ENCODE measurements around the gene BRMS1. TPM values are rescaled to one million over a fixed set of nuclear protein-coding genes. Genes with fewer than 3 reads are reported as not detected.

The BRMS1 gene
- total and polyA plus RNA-seq, 2 donors: 43.1 to 63.0 TPM

DNA sequence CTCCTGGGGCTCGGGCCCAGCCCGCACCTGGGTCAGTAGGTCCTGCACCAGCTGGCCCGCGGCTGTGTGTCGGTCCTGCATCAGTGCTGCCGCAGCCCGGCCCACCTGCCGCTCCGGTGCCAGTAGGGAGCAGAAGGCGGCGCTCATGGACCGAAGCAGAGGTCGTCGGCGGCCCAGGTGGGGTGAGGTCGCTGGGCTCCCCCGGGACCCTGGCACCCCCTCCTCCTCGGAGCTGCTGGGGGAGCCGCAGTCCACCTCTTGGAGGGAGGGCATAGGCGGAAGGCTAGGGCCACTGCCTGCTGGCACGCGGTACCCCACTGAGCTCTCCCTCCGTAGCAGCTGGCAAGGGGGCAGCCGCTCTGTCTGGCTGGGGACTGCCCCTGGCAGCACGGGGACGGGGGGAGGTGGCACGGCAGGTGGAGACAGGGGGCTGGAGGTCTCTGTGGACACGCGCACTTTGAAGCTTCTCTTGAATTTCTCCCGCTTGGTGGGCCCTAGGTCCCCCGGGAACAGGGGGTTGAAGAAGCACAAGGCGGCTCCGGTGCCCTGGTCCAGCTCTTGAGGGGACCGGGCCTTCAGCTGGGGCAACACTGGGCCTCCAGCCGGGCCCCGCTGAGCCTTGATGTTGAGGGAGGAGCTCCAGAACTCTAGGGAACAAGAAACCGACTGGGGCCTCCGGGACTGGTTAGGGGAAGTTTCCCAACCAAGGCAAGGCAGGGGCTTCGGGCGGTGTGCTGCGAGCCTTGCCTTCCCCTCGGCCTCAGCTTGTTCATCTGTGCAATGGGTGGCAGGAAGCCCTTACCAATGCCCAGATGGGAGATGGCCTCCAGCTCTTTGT is 10.1 kb downstream of the BRMS1 start:
- Histone ChIP-seq H3K27ac (ENCODE audit: low read depth in 1 of 2, low read length in 1 of 2) (no peak overlapping the region), H3K4me3 (ENCODE audit: low read length in 2 of 2) (no peak overlapping the region), H3K27me3 (ENCODE audit: control insufficient read depth in 2 of 2, insufficient read depth in 1 of 2, low read length in 1 of 2) (peaks cover 5 to 40% of the 10 kb centered on the region in 2 donors), H3K9me3 (ENCODE audit: control insufficient read depth in 2 of 2, insufficient read depth in 1 of 2, low read length in 1 of 2) (peaks cover 0 to 4% of the 10 kb centered on the region in 2 donors), H3K36me3 (ENCODE audit: control insufficient read depth in 2 of 2, insufficient read depth in 2 of 2, low read length in 1 of 2) (peaks cover 28 to 32% of the 10 kb centered on the region in 2 donors), H3K4me1 (ENCODE audit: control insufficient read depth in 2 of 2, insufficient read depth in 2 of 2, low read length in 2 of 2) (peaks cover 11 to 17% of the 10 kb centered on the region in 2 donors)
- DNase-seq (ENCODE audit: low read depth in 6 of 9, low spot score in 9 of 9): no peak
- WGBS: 89% methylated on average over 42 of the region's 42 CpGs

DNA sequence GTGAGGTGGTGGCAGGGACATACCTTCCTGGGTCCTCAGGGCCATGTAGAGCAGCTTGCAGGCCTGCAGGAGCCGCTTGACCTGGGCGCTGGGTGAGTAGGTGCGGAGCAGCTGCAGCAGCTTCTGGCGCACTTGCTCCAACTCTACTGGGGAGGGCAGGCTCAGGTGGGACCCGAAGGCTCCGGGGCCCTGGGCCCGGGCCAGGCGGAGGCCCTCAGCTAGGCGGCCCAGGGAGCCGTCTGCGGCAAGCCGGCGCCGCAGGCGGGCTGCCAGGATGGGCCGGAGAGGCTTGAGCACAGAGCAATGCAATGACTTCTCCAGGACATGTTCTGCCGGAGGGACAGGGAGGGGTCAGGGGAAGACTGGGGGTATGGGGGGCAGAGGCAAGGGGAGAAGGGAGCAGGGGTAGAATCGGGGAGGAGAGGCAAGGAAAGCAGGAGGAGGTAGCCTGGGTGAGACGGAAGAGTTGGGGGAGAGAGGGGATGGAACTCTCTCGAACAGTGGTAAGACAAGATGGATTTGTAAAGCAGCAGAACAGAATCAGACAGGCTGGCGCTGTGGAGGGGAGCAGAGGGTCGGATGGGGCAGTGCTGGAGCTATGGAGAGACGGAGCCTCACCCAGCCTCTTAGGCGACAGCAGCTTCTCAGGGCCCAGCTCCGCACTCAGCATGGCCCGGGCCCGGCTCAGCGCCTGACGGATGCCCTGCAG is 10.9 kb downstream of the BRMS1 start:
- no peak for DNase-seq (ENCODE audit: low read depth in 6 of 9, low spot score in 9 of 9)
- Histone ChIP-seq H3K9me3 (ENCODE audit: control insufficient read depth in 2 of 2, insufficient read depth in 1 of 2, low read length in 1 of 2) (peaks cover 0 to 4% of the 10 kb centered on the region in 2 donors), H3K4me3 (ENCODE audit: low read length in 2 of 2) (no peak overlapping the region), H3K36me3 (ENCODE audit: control insufficient read depth in 2 of 2, insufficient read depth in 2 of 2, low read length in 1 of 2) (peaks cover 21 to 25% of the 10 kb centered on the region in 2 donors), H3K27ac (ENCODE audit: low read depth in 1 of 2, low read length in 1 of 2) (no peak overlapping the region), H3K27me3 (ENCODE audit: control insufficient read depth in 2 of 2, insufficient read depth in 1 of 2, low read length in 1 of 2) (peaks cover 5 to 40% of the 10 kb centered on the region in 2 donors), H3K4me1 (ENCODE audit: control insufficient read depth in 2 of 2, insufficient read depth in 2 of 2, low read length in 2 of 2) (peaks cover 11 to 19% of the 10 kb centered on the region in 2 donors)
- 95% methylated on average over 29 of the region's 29 CpGs for WGBS

DNA sequence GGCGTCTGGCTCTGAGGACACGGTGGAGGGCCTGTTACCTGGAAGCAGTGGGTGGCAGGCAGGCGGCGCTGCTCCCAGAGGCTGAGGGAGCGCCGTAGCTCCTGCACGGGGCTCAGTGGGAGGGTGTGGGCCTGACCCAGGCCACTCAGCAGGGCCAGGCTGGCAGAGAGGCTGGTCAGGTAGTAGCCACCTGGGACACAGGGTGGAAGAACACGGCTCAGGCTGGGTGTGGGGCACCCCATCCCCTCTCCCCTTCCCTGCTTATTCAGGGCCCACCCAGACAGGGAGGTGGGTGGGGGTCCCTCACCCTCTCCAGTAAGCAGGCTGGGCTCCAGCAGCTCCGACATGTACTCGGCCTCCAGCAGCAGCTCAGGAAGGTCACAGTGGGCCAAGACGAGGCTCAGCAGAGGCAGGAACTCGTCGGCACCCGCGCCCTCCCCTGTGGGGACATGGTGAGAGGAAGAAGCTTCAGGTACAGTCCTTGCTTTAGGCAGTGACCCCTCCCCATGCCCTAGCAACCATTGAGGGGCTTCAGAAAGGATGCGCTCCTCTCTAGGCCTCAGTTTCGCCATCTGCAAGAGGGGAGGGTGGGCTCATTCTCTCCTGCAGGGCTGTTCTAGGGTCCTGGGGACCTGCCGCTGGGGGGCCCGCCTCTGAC is 11.6 kb downstream of the BRMS1 start:
- peaks cover 14 to 18% of the 10 kb centered on the region in 2 donors for H3K36me3 ChIP-seq (ENCODE audit: control insufficient read depth in 2 of 2, insufficient read depth in 2 of 2, low read length in 1 of 2)
- H3K27me3 ChIP-seq (ENCODE audit: control insufficient read depth in 2 of 2, insufficient read depth in 1 of 2, low read length in 1 of 2): peaks cover 5 to 40% of the 10 kb centered on the region in 2 donors
- WGBS: 96% methylated on average over 19 of the region's 19 CpGs
- no peak overlapping the region for H3K4me3 ChIP-seq (ENCODE audit: low read length in 2 of 2)
- no peak for DNase-seq (ENCODE audit: low read depth in 6 of 9, low spot score in 9 of 9)
- H3K9me3 ChIP-seq (ENCODE audit: control insufficient read depth in 2 of 2, insufficient read depth in 1 of 2, low read length in 1 of 2): peaks cover 0 to 4% of the 10 kb centered on the region in 2 donors
- H3K27ac ChIP-seq (ENCODE audit: low read depth in 1 of 2, low read length in 1 of 2): no peak overlapping the region
- peaks cover 16 to 26% of the 10 kb centered on the region in 2 donors for H3K4me1 ChIP-seq (ENCODE audit: control insufficient read depth in 2 of 2, insufficient read depth in 2 of 2, low read length in 2 of 2)

DNA sequence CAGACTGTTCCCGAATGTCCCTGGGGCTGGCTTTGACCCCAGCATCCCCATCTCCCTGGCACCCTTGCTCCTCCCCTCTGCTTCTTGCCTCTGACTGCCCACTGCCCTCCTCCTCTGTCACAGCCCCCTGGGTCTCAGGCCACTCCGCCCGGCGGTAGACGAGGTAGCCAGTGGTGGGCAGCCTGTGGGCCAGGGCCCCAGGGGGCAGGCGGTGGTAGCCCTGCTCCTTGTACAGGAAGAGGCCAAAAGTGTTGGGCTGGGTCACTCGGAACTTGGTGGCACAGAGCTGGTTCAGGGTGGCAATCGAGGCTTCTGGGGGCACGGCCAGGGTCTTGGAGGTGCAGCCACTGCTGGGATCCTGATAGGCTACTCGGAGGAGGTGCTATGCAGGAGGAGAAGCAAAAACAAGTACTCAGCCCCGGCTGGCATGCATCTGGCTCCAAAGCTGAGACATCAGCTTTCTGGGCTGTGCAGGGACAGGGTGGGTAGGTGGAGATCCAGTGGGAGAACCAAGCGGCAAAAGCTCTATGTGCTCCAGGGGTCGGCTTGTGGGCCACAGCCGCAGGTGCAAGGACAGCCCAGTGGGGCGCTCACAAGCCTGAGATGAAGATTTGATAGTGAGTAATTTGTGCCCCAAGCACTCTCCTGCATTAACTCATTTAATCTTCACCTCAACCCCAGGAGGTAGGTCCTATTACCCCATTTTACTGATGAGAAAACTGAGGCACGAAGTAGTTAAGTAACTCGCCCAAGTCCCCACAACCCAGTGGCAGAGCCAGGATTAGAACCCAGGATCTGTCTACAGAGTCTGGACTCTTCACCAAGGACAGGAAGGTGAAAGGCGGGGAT is 12.3 kb downstream of the BRMS1 start:
- Histone ChIP-seq H3K36me3 (ENCODE audit: control insufficient read depth in 2 of 2, insufficient read depth in 2 of 2, low read length in 1 of 2) (peaks cover 6 to 11% of the 10 kb centered on the region in 2 donors), H3K4me1 (ENCODE audit: control insufficient read depth in 2 of 2, insufficient read depth in 2 of 2, low read length in 2 of 2) (peaks cover 23 to 33% of the 10 kb centered on the region in 2 donors), H3K27me3 (ENCODE audit: control insufficient read depth in 2 of 2, insufficient read depth in 1 of 2, low read length in 1 of 2) (peaks cover 5 to 40% of the 10 kb centered on the region in 2 donors), H3K9me3 (ENCODE audit: control insufficient read depth in 2 of 2, insufficient read depth in 1 of 2, low read length in 1 of 2) (peaks cover 0 to 4% of the 10 kb centered on the region in 2 donors), H3K27ac (ENCODE audit: low read depth in 1 of 2, low read length in 1 of 2) (no peak overlapping the region), H3K4me3 (ENCODE audit: low read length in 2 of 2) (no peak overlapping the region)
- WGBS: 92% methylated on average over 18 of the region's 18 CpGs
- no peak for DNase-seq (ENCODE audit: low read depth in 6 of 9, low spot score in 9 of 9)

DNA sequence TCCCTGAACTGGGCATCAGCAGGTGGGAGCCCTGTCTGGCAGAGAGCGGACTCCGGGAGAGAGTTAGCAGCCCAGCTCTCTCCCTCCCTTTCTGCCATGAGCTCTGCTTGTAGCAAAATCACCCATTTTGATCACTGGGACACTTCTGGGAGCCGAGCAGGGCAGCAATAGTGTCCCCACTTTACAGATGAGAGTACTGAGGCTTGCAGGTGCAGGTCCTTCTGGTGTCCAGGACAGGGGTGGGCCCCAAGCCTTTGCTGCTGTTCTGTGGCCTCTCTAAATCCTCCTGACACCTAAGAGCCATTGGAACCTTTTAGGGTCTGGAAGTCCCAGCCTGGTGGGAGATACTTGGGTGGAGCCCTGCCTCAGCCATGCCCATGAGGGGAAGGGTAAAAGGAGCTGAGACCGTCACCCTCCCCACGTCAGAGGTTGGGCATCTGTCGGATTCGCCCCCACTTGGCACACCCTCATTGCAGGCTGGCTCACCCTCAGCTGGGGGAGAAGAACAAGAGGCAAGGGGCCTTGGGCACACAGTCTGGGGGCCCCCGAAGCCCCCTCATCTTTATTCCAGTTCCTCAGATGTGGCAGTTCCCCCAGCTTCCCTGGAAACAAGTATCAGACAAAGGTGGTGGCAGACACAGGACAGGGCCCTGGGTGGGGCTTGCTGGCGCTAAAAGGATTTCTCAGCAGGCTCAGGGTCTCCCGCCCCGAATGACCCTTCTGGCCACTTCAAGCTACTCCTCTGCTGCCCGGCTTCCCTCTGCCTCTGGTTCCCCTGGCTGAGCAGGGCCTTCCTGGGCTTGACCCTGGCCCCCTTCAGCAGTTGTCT is 13.1 kb downstream of the BRMS1 start:
- WGBS: 95% methylated on average over 12 of the region's 12 CpGs
- peaks cover 0 to 4% of the 10 kb centered on the region in 2 donors for H3K9me3 ChIP-seq (ENCODE audit: control insufficient read depth in 2 of 2, insufficient read depth in 1 of 2, low read length in 1 of 2)
- no peak for DNase-seq (ENCODE audit: low read depth in 6 of 9, low spot score in 9 of 9)

DNA sequence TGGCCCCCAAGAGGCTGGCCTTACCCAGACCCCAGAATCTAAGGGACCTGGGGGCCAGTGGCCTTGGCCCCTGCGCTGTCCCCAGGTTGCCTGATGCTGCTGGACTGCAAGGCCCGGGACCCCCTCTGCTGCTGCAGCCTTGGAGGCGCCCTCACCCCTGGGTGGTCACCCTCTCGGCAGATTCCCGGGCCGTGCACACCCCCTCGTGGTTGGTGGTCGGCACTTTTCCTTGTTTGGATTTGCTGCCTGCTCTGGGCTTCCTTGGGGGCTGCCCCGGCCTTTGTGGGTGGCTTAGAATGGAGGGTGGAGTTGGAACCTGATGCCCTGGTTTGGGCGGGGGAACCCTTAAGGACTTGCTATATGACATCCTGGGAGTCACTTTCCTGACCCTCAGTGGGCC is 14.0 kb downstream of the BRMS1 start:
- H3K27ac ChIP-seq (ENCODE audit: low read depth in 1 of 2, low read length in 1 of 2): no peak overlapping the region
- peaks cover 5 to 27% of the 10 kb centered on the region in 2 donors for H3K27me3 ChIP-seq (ENCODE audit: control insufficient read depth in 2 of 2, insufficient read depth in 1 of 2, low read length in 1 of 2)
- H3K4me1 ChIP-seq (ENCODE audit: control insufficient read depth in 2 of 2, insufficient read depth in 2 of 2, low read length in 2 of 2): peaks cover 29 to 33% of the 10 kb centered on the region in 2 donors
- H3K4me3 ChIP-seq (ENCODE audit: low read length in 2 of 2): no peak overlapping the region
- no peaks in the 10 kb centered on the region for H3K36me3 ChIP-seq (ENCODE audit: control insufficient read depth in 2 of 2, insufficient read depth in 2 of 2, low read length in 1 of 2)
- DNase-seq (ENCODE audit: low read depth in 6 of 9, low spot score in 9 of 9): no peak
- peaks cover 0 to 6% of the 10 kb centered on the region in 2 donors for H3K9me3 ChIP-seq (ENCODE audit: control insufficient read depth in 2 of 2, insufficient read depth in 1 of 2, low read length in 1 of 2)
- 82% methylated on average over 10 of the region's 10 CpGs for WGBS

More for the DNA sequence above, 13.1 kb downstream of the BRMS1 start:
- H3K4me1 ChIP-seq (ENCODE audit: control insufficient read depth in 2 of 2, insufficient read depth in 2 of 2, low read length in 2 of 2): peaks cover 31 to 33% of the 10 kb centered on the region in 2 donors
- no peak overlapping the region for H3K4me3 ChIP-seq (ENCODE audit: low read length in 2 of 2)
- H3K27me3 ChIP-seq (ENCODE audit: control insufficient read depth in 2 of 2, insufficient read depth in 1 of 2, low read length in 1 of 2): peaks cover 5 to 35% of the 10 kb centered on the region in 2 donors
- no peak overlapping the region for H3K27ac ChIP-seq (ENCODE audit: low read depth in 1 of 2, low read length in 1 of 2)
- H3K36me3 ChIP-seq (ENCODE audit: control insufficient read depth in 2 of 2, insufficient read depth in 2 of 2, low read length in 1 of 2): peaks cover 0 to 2% of the 10 kb centered on the region in 2 donors

DNA sequence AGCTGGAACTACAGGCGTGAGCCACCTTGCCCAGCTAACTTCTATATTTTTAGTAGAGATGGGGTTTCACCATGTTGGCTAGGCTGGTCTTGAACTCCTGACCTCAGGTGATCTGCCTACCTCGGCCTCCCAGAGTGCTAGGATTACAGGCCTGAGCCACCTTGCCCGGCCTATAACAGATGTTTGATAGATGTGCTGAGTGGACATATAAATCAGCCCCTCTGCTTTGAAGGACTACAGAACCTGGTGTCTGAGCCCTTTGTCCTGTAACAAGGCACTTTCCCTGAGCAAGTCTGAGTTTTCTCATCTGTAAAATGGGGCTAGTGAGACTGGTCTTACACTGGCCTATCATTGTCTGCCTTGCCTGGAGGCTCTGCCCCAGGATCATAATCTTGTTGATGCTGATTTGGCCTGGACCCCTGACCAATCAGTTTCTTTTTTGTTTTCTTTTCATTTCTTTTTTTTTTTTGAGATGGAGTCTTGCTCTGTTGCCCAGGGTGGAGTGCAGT is 15.7 kb downstream of the BRMS1 start:
- WGBS: over 99% methylated on average over 3 of the region's 3 CpGs
- DNase-seq (ENCODE audit: low read depth in 6 of 9, low spot score in 9 of 9): no peak
- H3K4me1 ChIP-seq (ENCODE audit: control insufficient read depth in 2 of 2, insufficient read depth in 2 of 2, low read length in 2 of 2): peaks cover 38 to 50% of the 10 kb centered on the region in 2 donors
- no peak overlapping the region for H3K27ac ChIP-seq (ENCODE audit: low read depth in 1 of 2, low read length in 1 of 2)
- peaks cover 0 to 10% of the 10 kb centered on the region in 2 donors for H3K27me3 ChIP-seq (ENCODE audit: control insufficient read depth in 2 of 2, insufficient read depth in 1 of 2, low read length in 1 of 2)
- no peaks in the 10 kb centered on the region for H3K36me3 ChIP-seq (ENCODE audit: control insufficient read depth in 2 of 2, insufficient read depth in 2 of 2, low read length in 1 of 2)
- no peak overlapping the region for H3K4me3 ChIP-seq (ENCODE audit: low read length in 2 of 2)
- peaks cover 0 to 16% of the 10 kb centered on the region in 2 donors for H3K9me3 ChIP-seq (ENCODE audit: control insufficient read depth in 2 of 2, insufficient read depth in 1 of 2, low read length in 1 of 2)
